Heart left ventricle (tissue), 13 donors: ENCODE data around the gene XAF1.

Source experiments
- POLR2A ChIP-seq, 2 donors: fragments of 450-650 bp; IDR thresholded peaks; one replicate each; pipeline ENCODE4 v1.6.1; 2017; ENCODE audit warnings: antibody characterized with exemption in 2 of 2, mild to moderate bottlenecking in 2 of 2, moderate library complexity in 2 of 2
- TF ChIP-seq, protein P1 (sequence below), 12 donors: fragments of 200-600 bp; sonication (generic) in 4 of 12; IDR thresholded peaks; one replicate each; pipeline versions ENCODE4 v1.5.0 to v1.8.0; 2018 to 2022; ENCODE audit warnings: antibody characterized with exemption in 12 of 12, mild to moderate bottlenecking in 5 of 12
- donor health status: ischemic (EF 13 %, LVEDD 7.1; RV severe dilation, severe dysfunction).
- donor health status: DM: no; HTN: yes; CAD: no.
- donor health status: DM: no; HTN: no; CAD: no.
- donor health status: ischemic (EF 25% LVEDD 6.9; RV normal size, moderate dysfunction).
- donor health status: ischemic (EF 25% LVEDD 5.7; RV mildly dilated, moderate dysfunction).
- donor health status: ischemic (EF 35%, LVEDD 5.7; RV mildly dilated, moderate dysfunction).
- donor health status: nonischemic (EF 11% LVEDD 7.7; RV severe dilation, severe dysfunction).
- donor health status: DM: yes; HTN: yes; CAD: no.
- donor health status: PGD.
- donor health status: ischemic (EF 29% LVEDD 5.4; RV normal size, mild dysfunction).
- donor health status: nonischemic (EF 23%, LVEDD 6.1; RV moderate dilation, normal function).

DNA sequence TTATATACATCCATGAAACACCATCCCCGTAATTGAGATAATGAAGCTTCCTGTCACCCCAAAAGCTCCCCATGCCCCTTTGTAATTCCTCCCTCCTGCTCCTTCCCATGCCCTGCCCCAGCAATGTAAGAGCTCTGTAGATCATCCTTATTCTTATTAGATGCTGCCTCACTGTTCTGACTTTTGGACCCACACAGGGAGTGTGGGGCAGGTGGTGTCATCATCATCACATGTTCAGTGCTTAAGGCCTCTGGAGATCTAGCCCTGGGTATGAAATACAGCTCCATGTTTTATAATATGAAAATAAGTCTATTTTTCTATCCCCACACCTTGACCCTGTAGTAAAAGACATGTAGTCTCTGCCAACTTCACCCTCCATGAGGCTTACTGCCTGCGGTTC lies 1.9 kb downstream of the XAF1 start:
- TF ChIP-seq, protein P1, sequence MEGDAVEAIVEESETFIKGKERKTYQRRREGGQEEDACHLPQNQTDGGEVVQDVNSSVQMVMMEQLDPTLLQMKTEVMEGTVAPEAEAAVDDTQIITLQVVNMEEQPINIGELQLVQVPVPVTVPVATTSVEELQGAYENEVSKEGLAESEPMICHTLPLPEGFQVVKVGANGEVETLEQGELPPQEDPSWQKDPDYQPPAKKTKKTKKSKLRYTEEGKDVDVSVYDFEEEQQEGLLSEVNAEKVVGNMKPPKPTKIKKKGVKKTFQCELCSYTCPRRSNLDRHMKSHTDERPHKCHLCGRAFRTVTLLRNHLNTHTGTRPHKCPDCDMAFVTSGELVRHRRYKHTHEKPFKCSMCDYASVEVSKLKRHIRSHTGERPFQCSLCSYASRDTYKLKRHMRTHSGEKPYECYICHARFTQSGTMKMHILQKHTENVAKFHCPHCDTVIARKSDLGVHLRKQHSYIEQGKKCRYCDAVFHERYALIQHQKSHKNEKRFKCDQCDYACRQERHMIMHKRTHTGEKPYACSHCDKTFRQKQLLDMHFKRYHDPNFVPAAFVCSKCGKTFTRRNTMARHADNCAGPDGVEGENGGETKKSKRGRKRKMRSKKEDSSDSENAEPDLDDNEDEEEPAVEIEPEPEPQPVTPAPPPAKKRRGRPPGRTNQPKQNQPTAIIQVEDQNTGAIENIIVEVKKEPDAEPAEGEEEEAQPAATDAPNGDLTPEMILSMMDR (IDR thresholded peaks at IDR 0.05), result no peak
- no peak for TF ChIP-seq POLR2A (IDR thresholded peaks at IDR 0.05)
